HL-60/S4 treated with phorbol 12-myristate 13-acetate at 8.2 ng/mL for 4 days and 3 days (cell line): ENCODE results near the gene WWOX.

Experiments
- in situ Hi-C: fragments of 300-500 bp; cut with MboI; formaldehyde crosslinking; loops from 2 replicates; pipeline ENCODE4 v1.15.0; 2022; ENCODE audit warnings: low sequenced_read_pairs

Gene WWOX

GRCh38 chr16:78775161-78775561 is 675.7 kb downstream of the WWOX start:
- in situ Hi-C loops: no loop called here

DNA sequence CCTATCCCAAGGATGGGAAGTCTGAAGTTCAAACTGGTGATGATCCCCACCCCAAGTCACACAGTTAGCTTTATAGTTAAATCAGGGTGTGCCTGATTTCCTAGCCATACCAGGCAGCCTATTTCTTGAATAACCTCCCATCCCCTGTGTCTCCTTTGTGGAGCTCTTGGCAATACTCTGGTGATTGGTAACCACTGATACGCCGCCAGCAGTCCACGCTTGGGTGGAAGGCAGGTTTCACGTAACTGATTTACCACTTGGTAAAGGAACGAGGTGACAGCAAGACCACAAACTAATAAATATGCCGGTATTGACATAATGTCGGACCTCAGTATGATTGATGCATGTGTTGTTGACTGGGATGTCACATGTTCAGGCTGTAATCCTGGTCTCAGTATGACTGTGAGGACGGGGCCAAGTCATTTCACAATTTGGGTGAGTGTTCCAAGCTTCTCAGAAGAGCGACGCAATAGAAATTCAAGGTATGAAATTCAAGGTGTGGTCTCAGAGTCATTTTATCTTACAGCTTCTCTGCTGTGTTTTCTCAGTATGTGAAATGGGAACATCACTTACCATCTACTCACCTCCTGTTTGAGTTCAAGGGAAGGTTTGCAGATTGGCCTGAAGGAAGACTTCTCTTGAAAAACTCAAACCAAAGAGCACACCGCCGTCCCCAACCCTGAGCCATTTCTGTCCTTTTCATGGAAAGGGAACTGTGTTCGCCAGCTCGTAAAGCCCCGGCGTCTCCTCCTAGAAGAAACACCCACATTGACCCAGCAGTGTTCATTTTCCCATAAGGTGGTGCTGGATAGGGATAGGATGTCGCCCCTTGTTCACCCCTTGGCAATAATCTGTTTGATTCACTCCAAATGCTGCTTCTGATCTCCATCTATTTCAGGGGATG is 678.9 kb downstream of the WWOX start:
- in situ Hi-C loops: no loop called here

- in situ Hi-C loops: no loop called here
Observed at GRCh38 chr16:78780808-78781207, 681.4 kb downstream of the WWOX start.

GRCh38 chr16:78782572-78782971 is 683.1 kb downstream of the WWOX start:
- in situ Hi-C loops: no loop called here

DNA sequence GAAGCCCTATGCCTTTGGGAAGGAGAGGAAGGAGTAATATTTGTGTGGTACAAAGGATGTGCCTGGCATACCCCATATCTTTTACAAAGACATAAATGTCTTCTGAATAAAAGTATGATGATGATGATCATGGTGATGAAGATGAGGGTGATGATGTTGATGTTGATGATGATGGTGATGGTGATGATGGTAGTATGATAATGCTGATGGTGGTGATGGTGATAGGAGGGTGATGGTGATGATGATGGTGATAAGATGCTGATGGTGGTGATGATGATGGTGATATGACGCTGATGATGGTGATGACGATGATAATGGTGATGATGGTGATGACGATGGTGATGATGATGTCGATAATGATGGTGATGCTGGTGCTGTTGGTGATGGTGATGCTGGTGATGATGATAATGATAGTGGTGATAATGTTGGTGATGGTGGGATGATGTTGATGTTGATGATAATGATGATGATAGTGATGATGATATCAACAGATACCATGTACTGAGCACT is 684.2 kb downstream of the WWOX start:
- in situ Hi-C loops: no loop called here

DNA sequence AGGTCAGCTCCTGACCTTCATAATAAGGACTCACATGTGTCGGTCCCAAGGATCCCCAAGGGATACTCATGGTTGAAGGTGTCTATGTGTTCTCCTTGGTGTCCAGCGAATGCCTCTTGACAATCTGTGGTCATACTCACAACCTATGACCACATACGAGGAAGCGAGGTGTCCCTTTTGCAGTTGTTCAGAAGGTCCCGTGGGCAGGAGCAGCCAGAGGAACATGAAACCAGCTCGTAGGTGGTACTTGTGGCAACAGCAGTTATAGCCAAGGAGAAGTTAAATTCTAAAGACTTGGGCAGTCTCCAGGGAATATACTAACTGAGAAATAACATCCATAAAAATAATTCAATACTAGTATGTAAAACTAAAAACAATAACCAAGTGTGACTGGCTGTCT is 685.3 kb downstream of the WWOX start:
- in situ Hi-C loops: no loop called here

DNA sequence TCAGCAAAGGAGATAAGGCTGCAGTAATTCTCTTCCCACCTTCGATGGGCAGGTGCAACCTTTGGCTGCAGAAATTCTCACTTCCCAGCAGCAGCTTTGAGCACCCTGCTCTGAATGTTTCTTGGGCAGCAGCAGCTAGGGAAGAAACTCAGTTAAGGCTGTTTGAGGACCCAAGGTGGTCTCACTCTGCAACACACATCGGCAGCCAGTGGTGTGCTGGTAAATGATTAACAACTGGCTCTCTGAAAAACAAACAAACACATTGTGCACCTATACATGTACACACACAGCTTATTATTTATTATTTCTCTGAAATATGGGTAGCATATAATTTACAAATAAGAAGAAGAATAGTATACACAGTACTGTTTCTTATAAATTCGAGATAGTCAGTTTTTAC is 685.8 kb downstream of the WWOX start:
- in situ Hi-C loops: no loop called here

- in situ Hi-C loops: no loop called here
Observed at GRCh38 chr16:78786635-78787034, 687.2 kb downstream of the WWOX start.

DNA sequence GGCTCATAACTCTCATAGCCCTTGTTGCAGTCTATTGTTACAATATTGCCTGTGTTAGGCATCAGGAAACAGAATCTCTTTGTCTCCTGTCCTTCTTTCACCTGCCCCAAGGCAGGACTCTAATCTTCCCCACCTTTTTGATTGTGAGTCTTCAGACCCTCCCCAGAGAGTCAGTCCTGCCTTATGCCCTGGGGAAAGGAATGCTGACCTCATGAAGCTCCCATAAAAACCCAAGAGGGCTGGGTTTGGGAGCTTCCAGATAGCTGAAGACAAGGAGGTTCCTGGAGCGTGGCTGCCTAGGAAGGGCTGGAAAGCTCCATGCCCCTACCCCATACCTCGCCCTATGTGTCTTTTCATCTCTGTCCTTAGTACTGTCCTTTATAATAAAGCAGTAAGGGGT is 688.8 kb downstream of the WWOX start:
- in situ Hi-C loops: no loop called here

- in situ Hi-C loops: no loop called here
Observed at GRCh38 chr16:78788696-78789095, 689.2 kb downstream of the WWOX start.

DNA sequence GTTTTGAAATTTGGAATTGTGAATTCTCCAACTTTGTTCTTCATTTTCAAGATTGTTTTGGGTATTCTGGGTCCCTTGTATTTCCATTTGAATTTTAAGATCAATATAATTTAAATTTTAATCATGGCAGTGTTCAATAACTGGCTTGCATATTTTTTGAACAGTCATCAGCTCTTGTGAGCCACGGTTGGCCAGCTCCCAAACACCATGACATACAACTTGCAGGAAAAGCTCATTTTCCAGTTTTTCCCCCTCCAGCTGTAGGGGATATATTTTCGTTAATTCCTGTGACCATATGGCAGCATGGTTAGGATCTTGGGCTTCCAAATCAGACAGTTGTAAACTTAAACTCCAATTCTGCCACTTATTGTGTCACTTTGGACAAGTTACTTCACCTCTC is 690.1 kb downstream of the WWOX start:
- in situ Hi-C loops: no loop called here

- in situ Hi-C loops: no loop called here
Observed at GRCh38 chr16:78791011-78791410, 691.6 kb downstream of the WWOX start.

DNA sequence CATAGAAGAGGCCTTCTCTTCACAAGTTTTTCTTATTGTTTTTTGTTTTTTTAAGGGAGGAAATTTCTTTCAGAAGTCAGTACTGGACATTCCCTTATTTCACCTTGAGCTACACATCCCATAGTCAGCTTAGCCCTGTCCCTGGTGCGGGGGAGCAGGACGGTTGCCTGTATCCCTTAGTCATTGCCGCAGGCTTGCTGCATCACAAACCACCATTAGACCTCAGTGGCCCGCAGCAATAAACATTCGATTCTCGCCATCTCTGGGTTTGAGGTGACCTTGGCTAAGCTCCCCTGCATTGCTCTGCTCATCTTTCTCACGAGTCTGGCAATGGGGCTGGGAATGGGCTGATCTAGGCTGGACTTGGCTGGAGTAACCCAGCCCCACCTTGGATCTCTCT is 692.5 kb downstream of the WWOX start:
- in situ Hi-C loops: no loop called here

DNA sequence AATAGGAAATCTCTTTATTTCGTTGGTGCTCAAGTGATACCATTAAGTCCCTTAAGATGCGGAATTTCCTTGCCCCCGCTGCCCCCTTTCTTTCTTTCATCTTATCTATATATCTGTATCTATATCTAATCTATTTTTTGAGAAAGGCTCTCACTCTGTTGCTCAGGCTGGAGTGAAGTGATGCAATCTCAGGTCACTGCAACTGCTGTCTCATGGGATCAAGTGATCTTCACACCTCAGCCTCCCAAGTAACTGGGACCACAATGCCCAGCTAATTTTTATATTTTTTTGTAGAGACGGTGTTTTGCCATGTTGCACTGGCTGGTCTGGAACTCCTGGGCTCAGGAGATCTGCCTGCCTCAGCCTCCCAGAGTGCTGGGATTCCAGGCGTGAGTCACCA is 693.5 kb downstream of the WWOX start:
- in situ Hi-C loops: no loop called here

DNA sequence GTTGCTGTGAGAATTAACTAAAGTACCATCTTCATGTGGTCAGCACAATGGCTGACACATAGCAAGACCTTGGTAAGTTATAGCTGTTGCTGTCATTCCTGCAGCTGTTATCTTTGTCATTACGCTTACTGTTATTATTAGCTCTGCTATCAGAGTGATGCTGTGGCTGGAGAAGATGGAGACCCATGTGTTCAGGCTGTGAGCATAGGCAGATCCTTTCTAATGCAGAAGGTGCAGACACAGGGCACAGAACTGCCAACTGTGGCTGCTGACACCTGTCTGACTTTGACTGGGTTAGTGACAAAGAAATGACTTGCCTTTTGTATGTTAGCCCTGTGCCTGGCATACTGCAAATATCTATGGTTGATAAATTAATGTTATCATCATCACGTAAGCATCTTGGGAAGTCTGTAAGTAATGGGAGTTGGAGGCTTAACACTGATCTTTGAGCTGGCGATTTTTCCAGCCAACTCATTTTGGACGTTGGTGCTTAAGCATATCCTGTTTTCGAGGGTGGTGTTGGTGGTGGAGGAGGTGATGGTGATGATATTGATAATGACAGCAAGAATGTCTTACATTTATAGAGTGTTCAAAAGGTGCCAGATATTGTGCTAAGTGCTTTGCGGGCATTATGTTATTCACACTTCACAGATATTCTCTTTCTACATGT is 695.3 kb downstream of the WWOX start:
- in situ Hi-C loops: no loop called here

- in situ Hi-C loops: no loop called here
Observed at GRCh38 chr16:78795433-78795832, 696.0 kb downstream of the WWOX start.

DNA sequence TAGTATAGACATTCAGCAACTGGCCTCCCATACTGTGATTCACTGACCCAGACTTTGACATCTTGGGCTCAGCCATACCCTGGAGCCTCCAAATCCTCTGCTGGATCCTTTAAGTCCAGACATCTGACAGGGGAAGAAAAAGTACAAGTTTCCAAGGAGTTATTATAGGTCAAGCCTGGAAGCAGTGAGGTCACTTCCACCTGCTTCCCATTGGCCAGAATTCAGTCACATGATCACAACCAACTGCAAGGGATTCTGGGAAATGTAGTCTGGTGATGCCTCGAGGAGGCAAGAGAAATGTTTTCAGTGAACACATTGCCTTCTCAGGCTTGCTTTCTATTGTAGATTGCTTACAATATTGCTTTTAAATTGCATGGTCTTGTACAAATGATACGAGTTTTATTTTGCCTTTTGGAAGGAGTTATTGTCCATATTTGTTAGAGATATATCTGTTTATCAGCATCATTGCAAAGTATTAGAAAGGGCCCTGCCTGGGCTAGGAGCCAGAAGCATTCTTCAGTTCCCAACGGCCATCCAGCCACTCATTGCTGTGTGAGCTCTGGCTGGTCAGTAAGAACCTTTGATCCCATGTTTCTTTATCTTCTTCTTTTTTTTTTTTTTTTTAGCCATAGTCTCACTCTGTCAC is 696.9 kb downstream of the WWOX start:
- in situ Hi-C loops: no loop called here

DNA sequence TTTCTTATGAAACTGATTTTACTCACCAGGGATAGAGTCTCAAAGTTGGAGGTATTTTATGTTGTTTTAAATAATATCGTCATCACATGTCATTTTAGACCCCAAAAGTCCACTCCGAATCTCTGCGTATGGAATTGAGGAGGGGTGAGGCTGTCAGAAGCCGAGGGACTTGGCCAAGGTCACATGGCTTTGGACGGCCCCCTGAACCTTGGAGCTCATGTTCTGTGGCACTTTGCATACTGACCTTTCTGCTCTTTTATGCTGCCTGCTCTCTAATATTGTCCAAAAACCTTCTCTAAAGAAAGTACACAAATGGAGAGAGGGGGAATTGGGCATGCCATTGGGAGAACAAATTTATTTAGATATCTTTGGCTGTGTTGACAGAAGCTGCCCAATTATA is 700.0 kb downstream of the WWOX start:
- in situ Hi-C loops: no loop called here

DNA sequence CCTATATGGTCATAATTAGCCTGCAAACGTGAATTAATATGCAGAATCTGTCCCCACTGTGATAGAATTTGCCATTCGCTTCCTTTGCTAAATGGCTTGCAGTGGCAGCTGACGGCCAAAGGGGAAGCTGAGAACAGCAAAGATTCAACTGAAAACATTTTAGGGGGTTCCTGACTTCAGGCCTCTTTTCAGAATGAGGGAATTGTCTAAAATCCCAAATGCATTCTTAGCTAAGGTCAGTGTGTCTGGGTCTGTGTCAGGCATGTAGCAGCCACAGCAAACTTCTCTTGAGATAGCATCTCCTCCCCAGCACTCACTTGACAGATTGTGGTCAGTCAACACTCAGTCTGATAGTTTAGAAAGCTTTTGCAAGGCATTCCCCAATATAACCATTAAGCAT is 701.1 kb downstream of the WWOX start:
- in situ Hi-C loops: no loop called here

DNA sequence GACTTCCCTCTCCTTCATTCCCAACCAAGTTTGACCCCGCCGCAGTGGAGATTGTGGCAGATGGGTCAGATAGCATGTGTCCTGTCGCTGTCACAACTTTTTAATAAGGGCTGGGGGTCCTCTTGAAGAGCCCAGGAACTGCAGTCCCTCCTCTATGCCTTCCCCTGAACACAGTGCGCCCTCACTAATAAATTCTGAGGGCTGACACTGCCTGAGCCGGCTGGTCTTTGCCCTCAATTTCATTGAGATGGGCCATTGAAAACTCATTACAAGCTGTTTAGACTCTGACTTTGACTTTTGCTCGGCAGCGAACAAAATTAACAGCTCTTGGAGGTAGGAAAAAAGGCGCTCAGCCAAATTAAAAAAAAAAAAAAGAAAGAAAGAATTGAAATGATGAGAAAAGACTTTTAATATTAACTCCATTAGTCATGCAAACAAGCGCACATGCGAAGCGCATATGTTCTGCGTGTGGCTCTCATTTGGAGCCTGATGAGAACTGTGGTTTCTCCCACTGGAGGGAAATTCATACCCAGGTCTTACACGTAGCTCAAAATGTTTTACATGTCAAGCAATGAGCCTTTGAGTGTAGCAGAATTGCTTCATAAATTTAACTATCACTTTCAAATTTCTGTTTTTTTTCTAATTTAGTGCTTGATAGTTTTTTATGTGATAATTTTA is 704.7 kb downstream of the WWOX start:
- in situ Hi-C loops: no loop called here

GRCh38 chr16:78805556-78805955 is 706.1 kb downstream of the WWOX start:
- in situ Hi-C loops: no loop called here
